K562 (cell line): Measurements from ENCODE around the gene MTA2. TPM values are rescaled to one million over a fixed set of nuclear protein-coding genes. Genes with fewer than 3 reads are reported as not detected.

Source experiments
- ATAC-seq: fragments of 200-7000 bp; cut with Tn5 transposase; 3 replicates; pipeline ENCODE4 v1.9.1; 2020; ENCODE audit warnings: moderate library complexity
- BruUV-seq: library from RNA; stranded (reverse); fragments of 400-500 nt; replicated peaks from 2 replicates; lab custom pipeline; 2021; lab: Mats Ljungman, UMichigan
- CTCF ChIA-PET: fragments of 300-600 bp; formaldehyde crosslinking; extraction: SDS; loops from one replicate; lab custom pipeline; 2021; ENCODE audit warnings: low intra/inter-chr PET ratio; lab: Yijun Ruan, JAX
- POLR2A ChIA-PET: fragments of 300-600, 350-650 bp; sonication (Branson Sonifier 250); formaldehyde crosslinking; extraction: SDS; loops from one replicate; lab custom pipeline; 2021; ENCODE audit warnings: antibody characterized with exemption, inconsistent platforms; lab: Yijun Ruan, JAX
- DNase-seq, 4 experiments: peaks; one replicate each; pipeline versions ENCODE4 v3.0.0 to v3.0.0-alpha.2; 2011 to 2018; ENCODE audit warnings: low spot score in 3 of 4, mixed read lengths in 3 of 4; ENCODE audit errors: extremely low read depth in 1 of 4
- FAIRE-seq: peaks from 2 replicates; lab custom pipeline; 2011; peaks lifted over from hg19 to GRCh38; lab: Jason Lieb, UNC
- H2AFZ ChIP-seq: 2 replicates; pipeline ENCODE4 v1.6.0; 2011; ENCODE audit warnings: low read depth, low read length, control low read depth, inconsistent platforms
- H3K27ac ChIP-seq: fragments of 200-600 bp; 3 replicates; pipeline ENCODE4 v1.8.0; 2011; ENCODE audit warnings: low read depth, mild to moderate bottlenecking, control low read depth, inconsistent platforms, low read length, moderate library complexity, mixed read lengths; ENCODE audit errors: extremely low read depth
- H3K27me3 ChIP-seq, 2 experiments: fragments of 300-600 bp in 1 of 2; 2 replicates in 1 of 2; 3 replicates in 1 of 2; pipeline versions ENCODE4 v1.6.0 to v1.8.0; 2011; ENCODE audit warnings: inconsistent platforms in 2 of 2, low read length in 2 of 2, mild to moderate bottlenecking in 1 of 2, mixed read lengths in 1 of 2, moderate library complexity in 1 of 2; ENCODE audit not compliant: control insufficient read depth in 2 of 2, insufficient read depth in 2 of 2
- H3K36me3 ChIP-seq: fragments of 300-600 bp; 3 replicates; pipeline ENCODE4 v1.8.0; 2011; ENCODE audit warnings: mild to moderate bottlenecking, low read length, inconsistent platforms; ENCODE audit not compliant: control insufficient read depth, insufficient read depth
- H3K4me1 ChIP-seq, 2 experiments: fragments of 200-600 bp in 1 of 2; replicated peaks in 1 of 2; 2 replicates in 1 of 2; 3 replicates in 1 of 2; pipeline versions ENCODE4 v1.5.1 to v1.8.0; 2011; ENCODE audit warnings: inconsistent platforms in 2 of 2, low read length in 2 of 2, mild to moderate bottlenecking in 1 of 2, mixed read lengths in 1 of 2, moderate library complexity in 1 of 2; ENCODE audit not compliant: control insufficient read depth in 2 of 2, insufficient read depth in 2 of 2
- H3K4me2 ChIP-seq: 2 replicates; pipeline ENCODE4 v1.6.1; 2011; ENCODE audit warnings: low read length, control low read depth, inconsistent platforms, mixed read lengths; ENCODE audit not compliant: insufficient read depth
- H3K4me3 ChIP-seq: fragments of 200-600 bp; sonication (generic), shearing (Covaris generic); 2 replicates; pipeline ENCODE4 v1.5.1; 2016; ENCODE audit warnings: control low read depth, inconsistent platforms
- H3K79me2 ChIP-seq: fragments of 200-600 bp; 3 replicates; pipeline ENCODE4 v1.8.0; 2011; ENCODE audit warnings: low read length, inconsistent platforms; ENCODE audit not compliant: control insufficient read depth, insufficient read depth
- H3K9ac ChIP-seq, 2 experiments: 2 replicates each; pipeline versions ENCODE4 v1.6.0 to v1.6.1; 2011; ENCODE audit warnings: low read depth in 2 of 2, low read length in 2 of 2, control low read depth in 1 of 2, inconsistent platforms in 1 of 2, mild to moderate bottlenecking in 1 of 2, mixed read lengths in 1 of 2; ENCODE audit not compliant: insufficient read depth in 1 of 2
- H3K9me1 ChIP-seq: one replicate; pipeline ENCODE4 v1.6.0; 2011; ENCODE audit warnings: inconsistent platforms, mild to moderate bottlenecking, low read length, moderate library complexity; ENCODE audit not compliant: control insufficient read depth, insufficient read depth
- H3K9me3 ChIP-seq: replicated peaks from 2 replicates; pipeline ENCODE4 v1.5.1; 2011; ENCODE audit warnings: low read depth, low read length, inconsistent platforms; ENCODE audit not compliant: control insufficient read depth, insufficient read depth
- H4K20me1 ChIP-seq: replicated peaks from 2 replicates; pipeline ENCODE4 v1.6.1; 2011; ENCODE audit warnings: low read length, inconsistent platforms, mixed read lengths; ENCODE audit not compliant: control insufficient read depth, insufficient read depth
- CBFB ChIP-seq: sonication (generic); formaldehyde crosslinking; IDR thresholded peaks from 2 replicates; pipeline ENCODE4 v1.4.0; 2020; ENCODE audit warnings: mild to moderate bottlenecking, missing genetic modification reagents
- DNMT1 ChIP-seq: fragments of 450-650 bp; IDR thresholded peaks from 2 replicates; pipeline ENCODE4 v1.6.1; 2016; ENCODE audit warnings: antibody characterized with exemption, mild to moderate bottlenecking
- EP300 ChIP-seq: IDR thresholded peaks from 2 replicates; pipeline ENCODE4 v1.6.1; 2012; ENCODE audit warnings: low read length, improper control_type of control experiment
- HDAC1 ChIP-seq, 2 experiments: fragments of 450-650 bp; IDR thresholded peaks; 2 replicates each; pipeline ENCODE4 v1.6.1; 2016 to 2017; ENCODE audit warnings: inconsistent platforms in 1 of 2, mild to moderate bottlenecking in 1 of 2, moderate library complexity in 1 of 2
- MED1 ChIP-seq: sonication (generic); formaldehyde crosslinking; IDR thresholded peaks from 2 replicates; pipeline ENCODE4 v1.8.1; 2023; ENCODE audit warnings: missing genetic modification reagents, borderline replicate concordance
- PHB2 ChIP-seq: fragments of 450-650 bp; IDR thresholded peaks from 2 replicates; pipeline ENCODE4 v1.6.1; 2017; ENCODE audit warnings: low read depth
- PTRF ChIP-seq: fragments of 450-650 bp; IDR thresholded peaks from 2 replicates; pipeline ENCODE4 v1.6.1; 2016; ENCODE audit warnings: mild to moderate bottlenecking, missing genetic modification characterization, missing compliant biosample characterization
- SMARCA4 ChIP-seq: fragments of 450-650 bp; IDR thresholded peaks from 2 replicates; pipeline ENCODE4 v1.6.1; 2016
- SNIP1 ChIP-seq: fragments of 450-650 bp; IDR thresholded peaks from 2 replicates; pipeline ENCODE4 v1.7.1; 2017; ENCODE audit warnings: low read depth, mild to moderate bottlenecking
- TSC22D4 ChIP-seq: fragments of 450-650 bp; IDR thresholded peaks from 2 replicates; pipeline ENCODE4 v1.6.1; 2016; ENCODE audit warnings: missing genetic modification characterization, missing biosample characterization, control low read depth
- ZNF121 ChIP-seq: sonication (generic); formaldehyde crosslinking; conservative IDR thresholded peaks from 2 replicates; pipeline ENCODE4 v1.8.0; 2022; ENCODE audit warnings: missing genetic modification reagents
- ZNF3 ChIP-seq: fragments of 250-450 bp; sonication (Bioruptor Pico); IDR thresholded peaks from 2 replicates; pipeline ENCODE4 v1.5.0; 2021; ENCODE audit warnings: mild to moderate bottlenecking, moderate library complexity
- ZNF780A ChIP-seq: fragments of 250-450 bp; sonication (Bioruptor Pico); IDR thresholded peaks from 2 replicates; pipeline ENCODE4 v1.5.0; 2021; ENCODE audit warnings: mild to moderate bottlenecking
- WGBS: fragments of 100-300 bp; shearing (Covaris generic); methylation state at CpG from one replicate; pipeline ENCODE4 v1.1.6; 2016; ENCODE audit warnings: low coverage, mixed read lengths; ENCODE audit not compliant: insufficient coverage; ENCODE audit errors: missing lambda C conversion rate; 5-methylcytosine and 5-hydroxymethylcytosine counted together
- in situ Hi-C: fragments of 300-500 bp; cut with MboI; formaldehyde crosslinking; loops from 4 replicates; pipeline ENCODE4 v1.15.0; 2018; ENCODE audit warnings: inconsistent platforms, mixed read lengths
- intact Hi-C: fragments of 100-400 bp; cut with micrococcal nuclease; formaldehyde crosslinking; loops from 2 replicates; pipeline ENCODE4 v1.14.2; 2022
- polyA plus RNA-seq, 8 experiments: library from polyadenylated mRNA; depleted of rRNA in 4 of 8; stranded (reverse) in 5 of 8; unstranded in 3 of 8; fragments of >200 nt; fragmentation: Nextera tagmentation in 2 of 8; fragmentation: Illumina TruSeq in 1 of 8; extraction: Ambion mirVana in 2 of 8; extraction: Trizol in 1 of 8; gene quantifications; 2 replicates each; pipeline versions ENCODE4 v1.2.1 to v1.2.3, GENCODE V29; 2011 to 2014; ENCODE audit warnings: inconsistent platforms in 1 of 8, missing spikeins in 1 of 8
- total RNA-seq, 7 experiments: library from RNA; depleted of rRNA in 6 of 7; stranded (reverse); fragments of >200 nt in 6 of 7; fragmentation: Illumina TruSeq in 2 of 7; extraction: Trizol in 2 of 7; gene quantifications; 2 replicates each; pipeline versions ENCODE4 v1.2.1 to v1.2.3, GENCODE V29; 2011 to 2021; ENCODE audit warnings: low replicate concordance in 1 of 7
- TF ChIP-seq, protein P1 (sequence below): fragments of 150-350 bp; IDR thresholded peaks from 2 replicates; pipeline ENCODE4 v1.6.1; 2014; ENCODE audit warnings: low read depth, mild to moderate bottlenecking, low read length, borderline replicate concordance
- TF ChIP-seq, protein P2 (sequence below): fragments of 450-650 bp; IDR thresholded peaks from 2 replicates; pipeline ENCODE4 v1.7.0; 2016; ENCODE audit warnings: borderline replicate concordance
- TF ChIP-seq, protein P3 (sequence below): sonication (generic); formaldehyde crosslinking; IDR thresholded peaks from 2 replicates; pipeline ENCODE4 v1.8.1; 2023; ENCODE audit warnings: mild to moderate bottlenecking, missing genetic modification reagents

Gene MTA2
- total and polyA plus RNA-seq, 9 of the 15 experiments (the other 6 are each of a cell fraction or from before 2014, with no cell fraction given): 6.2 to 220 (median 172) TPM

DNA sequence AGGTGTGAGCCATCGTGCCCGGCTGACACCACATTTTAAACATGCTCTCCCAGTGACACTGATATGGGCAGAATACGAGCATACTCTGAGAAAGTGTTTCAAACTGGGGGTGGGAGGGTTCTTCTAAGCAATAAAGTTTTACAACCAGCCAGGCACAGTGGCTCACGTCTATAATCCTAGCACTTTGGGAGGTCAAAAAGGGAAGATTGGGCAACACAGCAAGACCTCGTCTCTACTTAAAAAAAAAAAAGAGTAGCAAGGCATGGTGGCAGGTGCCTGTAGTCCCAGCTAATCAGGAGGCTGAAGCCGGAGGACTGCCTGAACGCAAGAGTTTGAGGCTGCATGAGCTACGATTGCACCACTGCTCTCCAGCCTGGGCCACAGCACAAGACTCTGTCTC is 42.6 kb upstream of the MTA2 start:
- Histone ChIP-seq H3K36me3 (peaks cover 65% of the 10 kb centered on the region), H3K4me1 (peaks cover 12 to 31% of the 10 kb centered on the region in 2 experiments), H3K4me2 (no peak overlapping the region; the same call in 1 of the 2 replicates), H3K9ac (no peak overlapping the region), H4K20me1 (peaks cover 20% of the 10 kb centered on the region), H3K9me3 (no peaks in the 10 kb centered on the region), H3K9me1 (no peaks in the 10 kb centered on the region), H3K27ac (no peak overlapping the region; the same call in 2 of the 3 replicates), H3K27me3 (no peaks in the 10 kb centered on the region), H3K4me3 (no peak overlapping the region), H2AFZ (no peak overlapping the region), H3K79me2 (peaks cover 71% of the 10 kb centered on the region)
- in situ Hi-C loops: no loop called here
- no peak for DNase-seq
- no peak for ATAC-seq
- intact Hi-C loops: no loop called here
- ChIA-PET POLR2A (interaction anchor here (0.7 to 4.5 kb wide), 6 partner anchors 8 to 71 kb away, joined by 3 to 83 read pairs (median 6); partner anchors contain the start of genes B3GAT3, C11orf98, CSKMT and EEF1G), CTCF (no interaction called here)
- FAIRE-seq: no peak
- 95% methylated on average over 8 of the region's 8 CpGs for WGBS
- BruUV-seq: no TSS peak
- no peak for TF ChIP-seq CBFB
- no peak for TF ChIP-seq ZNF780A (CRISPR knock-in tag)
- TF ChIP-seq PTRF (tag): no peak
- TF ChIP-seq MED1 (CRISPR knock-in tag): no peak
- TF ChIP-seq, protein P1, sequence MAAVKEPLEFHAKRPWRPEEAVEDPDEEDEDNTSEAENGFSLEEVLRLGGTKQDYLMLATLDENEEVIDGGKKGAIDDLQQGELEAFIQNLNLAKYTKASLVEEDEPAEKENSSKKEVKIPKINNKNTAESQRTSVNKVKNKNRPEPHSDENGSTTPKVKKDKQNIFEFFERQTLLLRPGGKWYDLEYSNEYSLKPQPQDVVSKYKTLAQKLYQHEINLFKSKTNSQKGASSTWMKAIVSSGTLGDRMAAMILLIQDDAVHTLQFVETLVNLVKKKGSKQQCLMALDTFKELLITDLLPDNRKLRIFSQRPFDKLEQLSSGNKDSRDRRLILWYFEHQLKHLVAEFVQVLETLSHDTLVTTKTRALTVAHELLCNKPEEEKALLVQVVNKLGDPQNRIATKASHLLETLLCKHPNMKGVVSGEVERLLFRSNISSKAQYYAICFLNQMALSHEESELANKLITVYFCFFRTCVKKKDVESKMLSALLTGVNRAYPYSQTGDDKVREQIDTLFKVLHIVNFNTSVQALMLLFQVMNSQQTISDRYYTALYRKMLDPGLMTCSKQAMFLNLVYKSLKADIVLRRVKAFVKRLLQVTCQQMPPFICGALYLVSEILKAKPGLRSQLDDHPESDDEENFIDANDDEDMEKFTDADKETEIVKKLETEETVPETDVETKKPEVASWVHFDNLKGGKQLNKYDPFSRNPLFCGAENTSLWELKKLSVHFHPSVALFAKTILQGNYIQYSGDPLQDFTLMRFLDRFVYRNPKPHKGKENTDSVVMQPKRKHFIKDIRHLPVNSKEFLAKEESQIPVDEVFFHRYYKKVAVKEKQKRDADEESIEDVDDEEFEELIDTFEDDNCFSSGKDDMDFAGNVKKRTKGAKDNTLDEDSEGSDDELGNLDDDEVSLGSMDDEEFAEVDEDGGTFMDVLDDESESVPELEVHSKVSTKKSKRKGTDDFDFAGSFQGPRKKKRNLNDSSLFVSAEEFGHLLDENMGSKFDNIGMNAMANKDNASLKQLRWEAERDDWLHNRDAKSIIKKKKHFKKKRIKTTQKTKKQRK: no peak
- no peak for TF ChIP-seq DNMT1
- TF ChIP-seq, protein P2, sequence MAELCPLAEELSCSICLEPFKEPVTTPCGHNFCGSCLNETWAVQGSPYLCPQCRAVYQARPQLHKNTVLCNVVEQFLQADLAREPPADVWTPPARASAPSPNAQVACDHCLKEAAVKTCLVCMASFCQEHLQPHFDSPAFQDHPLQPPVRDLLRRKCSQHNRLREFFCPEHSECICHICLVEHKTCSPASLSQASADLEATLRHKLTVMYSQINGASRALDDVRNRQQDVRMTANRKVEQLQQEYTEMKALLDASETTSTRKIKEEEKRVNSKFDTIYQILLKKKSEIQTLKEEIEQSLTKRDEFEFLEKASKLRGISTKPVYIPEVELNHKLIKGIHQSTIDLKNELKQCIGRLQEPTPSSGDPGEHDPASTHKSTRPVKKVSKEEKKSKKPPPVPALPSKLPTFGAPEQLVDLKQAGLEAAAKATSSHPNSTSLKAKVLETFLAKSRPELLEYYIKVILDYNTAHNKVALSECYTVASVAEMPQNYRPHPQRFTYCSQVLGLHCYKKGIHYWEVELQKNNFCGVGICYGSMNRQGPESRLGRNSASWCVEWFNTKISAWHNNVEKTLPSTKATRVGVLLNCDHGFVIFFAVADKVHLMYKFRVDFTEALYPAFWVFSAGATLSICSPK: no peak
- TF ChIP-seq ZNF3 (CRISPR knock-in tag): no peak
- no peak for TF ChIP-seq SNIP1
- TF ChIP-seq ZNF121 (CRISPR knock-in tag): no peak
- TF ChIP-seq EP300: no peak
- no peak for TF ChIP-seq TSC22D4 (tag)
- TF ChIP-seq SMARCA4: no peak
- TF ChIP-seq HDAC1 (IDR thresholded peaks at IDR 0.05): no peak
- TF ChIP-seq PHB2: no peak
- TF ChIP-seq, protein P3, sequence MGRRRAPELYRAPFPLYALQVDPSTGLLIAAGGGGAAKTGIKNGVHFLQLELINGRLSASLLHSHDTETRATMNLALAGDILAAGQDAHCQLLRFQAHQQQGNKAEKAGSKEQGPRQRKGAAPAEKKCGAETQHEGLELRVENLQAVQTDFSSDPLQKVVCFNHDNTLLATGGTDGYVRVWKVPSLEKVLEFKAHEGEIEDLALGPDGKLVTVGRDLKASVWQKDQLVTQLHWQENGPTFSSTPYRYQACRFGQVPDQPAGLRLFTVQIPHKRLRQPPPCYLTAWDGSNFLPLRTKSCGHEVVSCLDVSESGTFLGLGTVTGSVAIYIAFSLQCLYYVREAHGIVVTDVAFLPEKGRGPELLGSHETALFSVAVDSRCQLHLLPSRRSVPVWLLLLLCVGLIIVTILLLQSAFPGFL: no peak
